ENCODE data around the gene MTR. TPM values are rescaled to one million over a fixed set of nuclear protein-coding genes. Genes with fewer than 3 reads are reported as not detected.

MTR gene
- total RNA-seq, 2 donors from 2014 or later = 18.8 to 48.7 TPM

DNA sequence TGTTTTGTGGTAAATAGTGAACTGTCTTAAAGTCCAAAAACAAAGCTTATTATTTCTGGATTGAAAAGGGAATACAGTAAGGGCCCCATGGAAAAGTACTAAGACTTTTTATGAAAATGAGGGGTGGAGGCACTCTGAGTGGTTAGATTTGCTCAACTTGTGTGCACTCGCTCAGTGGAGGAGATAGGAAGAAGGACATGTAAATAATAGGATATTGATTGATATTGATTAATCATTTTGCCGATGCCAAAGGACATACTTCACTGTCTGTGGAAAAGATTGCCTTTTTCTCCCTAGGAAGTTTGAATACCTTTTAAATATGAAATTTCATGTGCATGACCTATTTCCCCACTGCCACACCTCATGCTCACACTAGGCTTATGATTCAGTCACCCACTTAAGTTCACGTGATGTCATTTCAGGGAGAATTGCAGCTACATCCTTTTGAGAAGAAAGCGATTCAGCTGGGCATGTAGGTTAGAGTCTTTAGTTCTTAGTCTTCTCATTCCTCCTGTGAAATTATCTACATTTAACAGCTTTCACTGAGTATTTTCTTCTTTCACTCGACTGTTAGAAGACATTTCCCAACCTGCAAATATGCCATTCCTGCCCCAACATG is 5.0 kb downstream of the MTR start:
- WGBS = 71% methylated on average over 5 of the region's 5 CpGs
- DNase-seq (ENCODE audit: low spot score) = no peak
- Histone ChIP-seq H3K4me3 (no peak overlapping the region), H3K27me3 (replicated peaks; ENCODE audit: insufficient read depth) (no peaks in the 10 kb centered on the region), H3K9me3 (no peaks in the 10 kb centered on the region), H3K36me3 (no peaks in the 10 kb centered on the region), H3K27ac (no peak overlapping the region), H3K4me1 (replicated peaks) (no peaks in the 10 kb centered on the region)
- intact Hi-C loops (cut with DNase I) = no loop called here
- TF ChIP-seq POLR2AphosphoS5 (IDR thresholded peaks at IDR 0.05) = no peak
- TF ChIP-seq, protein P1, sequence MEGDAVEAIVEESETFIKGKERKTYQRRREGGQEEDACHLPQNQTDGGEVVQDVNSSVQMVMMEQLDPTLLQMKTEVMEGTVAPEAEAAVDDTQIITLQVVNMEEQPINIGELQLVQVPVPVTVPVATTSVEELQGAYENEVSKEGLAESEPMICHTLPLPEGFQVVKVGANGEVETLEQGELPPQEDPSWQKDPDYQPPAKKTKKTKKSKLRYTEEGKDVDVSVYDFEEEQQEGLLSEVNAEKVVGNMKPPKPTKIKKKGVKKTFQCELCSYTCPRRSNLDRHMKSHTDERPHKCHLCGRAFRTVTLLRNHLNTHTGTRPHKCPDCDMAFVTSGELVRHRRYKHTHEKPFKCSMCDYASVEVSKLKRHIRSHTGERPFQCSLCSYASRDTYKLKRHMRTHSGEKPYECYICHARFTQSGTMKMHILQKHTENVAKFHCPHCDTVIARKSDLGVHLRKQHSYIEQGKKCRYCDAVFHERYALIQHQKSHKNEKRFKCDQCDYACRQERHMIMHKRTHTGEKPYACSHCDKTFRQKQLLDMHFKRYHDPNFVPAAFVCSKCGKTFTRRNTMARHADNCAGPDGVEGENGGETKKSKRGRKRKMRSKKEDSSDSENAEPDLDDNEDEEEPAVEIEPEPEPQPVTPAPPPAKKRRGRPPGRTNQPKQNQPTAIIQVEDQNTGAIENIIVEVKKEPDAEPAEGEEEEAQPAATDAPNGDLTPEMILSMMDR (IDR thresholded peaks at IDR 0.05) = no peak
- no peak for TF ChIP-seq POLR2A (IDR thresholded peaks at IDR 0.05)

DNA sequence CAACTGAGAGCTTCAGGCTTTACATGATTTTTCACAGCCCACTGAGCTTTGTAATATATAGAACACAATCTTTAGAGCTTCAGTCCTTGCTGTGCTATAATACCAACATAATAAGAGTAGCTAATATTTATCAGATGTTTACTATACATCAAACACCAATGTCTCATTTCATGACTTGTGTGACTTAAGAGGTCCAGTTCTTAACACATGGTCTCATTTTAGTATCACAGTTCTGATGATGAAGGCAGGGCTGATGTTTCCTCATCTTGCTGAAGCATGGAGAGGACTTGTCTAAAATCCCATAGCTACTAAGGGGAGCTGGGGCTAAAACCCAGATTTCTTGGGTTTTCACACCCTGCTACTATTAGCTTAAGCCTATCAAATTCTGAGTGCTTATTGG is 5.5 kb downstream of the MTR start:
- TF ChIP-seq, protein P1 (IDR thresholded peaks at IDR 0.05) = no peak
- no peaks in the 10 kb centered on the region for H3K27me3 ChIP-seq (replicated peaks; ENCODE audit: insufficient read depth)
- no peak overlapping the region for H3K27ac ChIP-seq
- H3K36me3 ChIP-seq = no peaks in the 10 kb centered on the region
- H3K4me1 ChIP-seq (replicated peaks) = no peaks in the 10 kb centered on the region
- H3K4me3 ChIP-seq = no peak overlapping the region
- no peaks in the 10 kb centered on the region for H3K9me3 ChIP-seq
- intact Hi-C loops (cut with DNase I) = no loop called here
- no peak for DNase-seq (ENCODE audit: low spot score)

DNA sequence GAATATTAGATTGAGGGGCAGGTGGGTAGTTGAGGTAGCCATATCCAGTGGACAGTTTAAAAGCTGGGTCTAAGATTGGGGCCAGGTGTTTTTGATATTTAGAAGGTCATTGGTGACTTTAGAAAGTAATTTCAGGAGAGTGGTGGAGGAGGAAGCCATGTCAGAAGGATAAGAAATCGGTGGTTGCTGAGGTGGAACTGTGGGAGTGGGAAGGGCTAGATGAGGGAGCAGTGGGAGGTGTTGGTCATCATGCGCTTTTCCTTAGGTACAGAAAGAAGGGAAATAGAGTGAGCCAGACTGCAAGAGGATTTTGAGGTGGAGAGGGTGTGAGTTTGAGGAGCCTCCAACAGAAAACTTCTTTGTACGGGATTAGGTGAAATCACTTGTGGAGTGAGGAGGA is 7.2 kb downstream of the MTR start:
- intact Hi-C loops (cut with DNase I) = no loop called here
- H3K4me3 ChIP-seq = no peak overlapping the region
- 94% methylated on average over 2 of the region's 3 CpGs for WGBS
- no peaks in the 10 kb centered on the region for H3K36me3 ChIP-seq
- H3K27me3 ChIP-seq (replicated peaks; ENCODE audit: insufficient read depth) = no peaks in the 10 kb centered on the region
- DNase-seq (ENCODE audit: low spot score) = no peak
- no peak overlapping the region for H3K27ac ChIP-seq
- no peaks in the 10 kb centered on the region for H3K9me3 ChIP-seq
- no peaks in the 10 kb centered on the region for H3K4me1 ChIP-seq (replicated peaks)
- TF ChIP-seq POLR2AphosphoS5 (IDR thresholded peaks at IDR 0.05) (no peak), POLR2A (IDR thresholded peaks at IDR 0.05) (no peak)
- TF ChIP-seq, protein P1 (IDR thresholded peaks at IDR 0.05) = no peak

DNA sequence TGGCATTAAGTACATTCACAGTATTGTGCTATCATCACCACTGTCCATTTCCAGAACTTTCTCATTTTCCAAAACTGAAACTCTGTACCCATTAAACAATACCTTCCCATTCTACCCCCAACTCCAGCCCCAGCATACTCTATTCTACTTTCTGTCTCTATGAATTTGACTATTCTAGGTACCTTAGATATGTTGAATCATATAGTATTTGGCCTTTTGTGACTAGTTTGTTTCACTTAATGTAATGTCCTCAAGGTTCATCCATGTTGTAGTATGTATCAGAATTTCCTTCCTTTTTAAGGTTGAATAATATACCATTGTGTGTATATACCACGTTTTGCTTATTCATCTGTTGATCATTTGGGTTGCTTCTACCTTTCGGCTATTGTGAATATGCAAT is 11.5 kb downstream of the MTR start:
- no peaks in the 10 kb centered on the region for H3K36me3 ChIP-seq
- no peak for TF ChIP-seq POLR2AphosphoS5 (IDR thresholded peaks at IDR 0.05)
- no peak overlapping the region for H3K4me3 ChIP-seq
- H3K27ac ChIP-seq = no peak overlapping the region
- no peak for DNase-seq (ENCODE audit: low spot score)
- WGBS = 90% methylated on average over 2 of the region's 2 CpGs
- H3K4me1 ChIP-seq (replicated peaks) = no peaks in the 10 kb centered on the region
- no peaks in the 10 kb centered on the region for H3K27me3 ChIP-seq (replicated peaks; ENCODE audit: insufficient read depth)
- intact Hi-C loops (cut with DNase I) = no loop called here
- H3K9me3 ChIP-seq = no peaks in the 10 kb centered on the region

DNA sequence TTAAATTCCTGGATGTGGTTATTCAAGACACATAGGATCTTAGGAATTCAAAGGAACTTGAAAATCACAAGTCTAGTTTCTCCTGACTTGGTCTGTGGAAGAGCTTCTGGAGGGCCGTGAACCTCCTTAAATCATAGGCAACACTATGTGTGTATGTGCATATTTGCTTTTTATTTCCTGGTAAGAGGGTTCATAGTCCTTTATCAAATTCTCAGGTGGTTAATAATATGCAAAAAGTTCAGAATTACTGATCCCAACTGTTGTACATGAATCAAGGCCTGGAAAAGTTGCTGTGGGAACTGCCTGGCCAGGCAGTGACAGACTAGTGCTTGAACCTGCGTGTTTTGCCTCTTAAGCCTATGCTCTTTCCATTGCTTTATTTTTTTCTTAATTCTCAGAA is 12.9 kb downstream of the MTR start:
- H3K27ac ChIP-seq = no peak overlapping the region

More for the DNA sequence above, 12.9 kb downstream of the MTR start:
- intact Hi-C loops (cut with DNase I) = no loop called here
- no peaks in the 10 kb centered on the region for H3K9me3 ChIP-seq
- no peak overlapping the region for H3K4me3 ChIP-seq
- no peaks in the 10 kb centered on the region for H3K36me3 ChIP-seq
- DNase-seq (ENCODE audit: low spot score) = no peak
- WGBS = 98% methylated on average over 2 of the region's 2 CpGs
- no peak for TF ChIP-seq POLR2AphosphoS5 (IDR thresholded peaks at IDR 0.05)
- TF ChIP-seq, protein P1 (IDR thresholded peaks at IDR 0.05) = no peak
- TF ChIP-seq POLR2A (IDR thresholded peaks at IDR 0.05) = no peak
- no peaks in the 10 kb centered on the region for H3K27me3 ChIP-seq (replicated peaks; ENCODE audit: insufficient read depth)
- no peaks in the 10 kb centered on the region for H3K4me1 ChIP-seq (replicated peaks)

All from prostate gland (tissue), 2 donors.